SJCRH30 (cell line): Measurements from ENCODE around the gene COL25A1. TPM values are rescaled to one million over a fixed set of nuclear protein-coding genes. Genes with fewer than 3 reads are reported as not detected.

Experiments used
- DNase-seq, 2 experiments: peaks; one replicate each; pipeline ENCODE4 v3.0.0-alpha.2; 2015 to 2020
- H3K27ac ChIP-seq: fragments of 250-450 bp; sonication (Bioruptor Pico); 2 replicates; pipeline ENCODE4 v1.5.1; 2020; ENCODE audit warnings: mild to moderate bottlenecking, moderate library complexity
- H3K27me3 ChIP-seq: fragments of 250-450 bp; sonication (Bioruptor Pico); 2 replicates; pipeline ENCODE4 v1.5.1; 2020; ENCODE audit warnings: mild to moderate bottlenecking, moderate library complexity
- H3K36me3 ChIP-seq: fragments of 250-450 bp; sonication (Bioruptor Pico); 2 replicates; pipeline ENCODE4 v1.5.1; 2020; ENCODE audit warnings: mild to moderate bottlenecking, moderate library complexity
- H3K4me1 ChIP-seq: fragments of 250-450 bp; sonication (Bioruptor Pico); 2 replicates; pipeline ENCODE4 v1.5.1; 2020; ENCODE audit warnings: mild to moderate bottlenecking, moderate library complexity
- H3K4me3 ChIP-seq: fragments of 250-450 bp; sonication (Bioruptor Pico); 2 replicates; pipeline ENCODE4 v1.5.1; 2020; ENCODE audit warnings: mild to moderate bottlenecking, moderate library complexity
- H3K9me3 ChIP-seq: fragments of 250-450 bp; sonication (Bioruptor Pico); replicated peaks from 2 replicates; pipeline ENCODE4 v1.5.1; 2020; ENCODE audit warnings: mild to moderate bottlenecking, moderate library complexity
- total RNA-seq: library from RNA; depleted of rRNA; stranded (reverse); fragments of >200 nt; shearing (Covaris generic); gene quantifications from 2 replicates; pipeline ENCODE4 v1.2.3, GENCODE V29; 2014; rRNA removed

The COL25A1 gene
- total RNA-seq, 1 experiment from 2014 or later = 13.2 TPM

DNA sequence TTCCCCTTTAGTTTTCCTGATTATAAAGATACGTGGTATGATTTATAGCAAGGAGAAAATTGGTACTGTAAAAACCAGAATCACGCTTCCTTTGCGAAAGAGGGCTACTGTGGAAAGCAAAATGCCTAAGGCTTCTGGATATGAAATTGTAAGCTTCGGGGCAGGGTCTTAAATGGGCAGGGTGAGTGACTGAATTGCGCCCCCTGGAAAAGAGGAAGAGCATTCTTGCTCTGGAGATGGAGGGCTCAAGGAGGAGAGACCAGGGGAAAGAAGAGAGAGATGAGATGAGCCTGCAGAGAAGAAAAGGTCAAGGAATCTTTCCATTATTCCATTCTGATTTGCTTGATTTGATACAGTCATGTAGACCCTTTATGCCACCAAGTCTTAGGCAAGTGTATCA is 526.5 kb downstream of the COL25A1 start:
- H3K4me1 ChIP-seq = no peaks in the 10 kb centered on the region

DNA sequence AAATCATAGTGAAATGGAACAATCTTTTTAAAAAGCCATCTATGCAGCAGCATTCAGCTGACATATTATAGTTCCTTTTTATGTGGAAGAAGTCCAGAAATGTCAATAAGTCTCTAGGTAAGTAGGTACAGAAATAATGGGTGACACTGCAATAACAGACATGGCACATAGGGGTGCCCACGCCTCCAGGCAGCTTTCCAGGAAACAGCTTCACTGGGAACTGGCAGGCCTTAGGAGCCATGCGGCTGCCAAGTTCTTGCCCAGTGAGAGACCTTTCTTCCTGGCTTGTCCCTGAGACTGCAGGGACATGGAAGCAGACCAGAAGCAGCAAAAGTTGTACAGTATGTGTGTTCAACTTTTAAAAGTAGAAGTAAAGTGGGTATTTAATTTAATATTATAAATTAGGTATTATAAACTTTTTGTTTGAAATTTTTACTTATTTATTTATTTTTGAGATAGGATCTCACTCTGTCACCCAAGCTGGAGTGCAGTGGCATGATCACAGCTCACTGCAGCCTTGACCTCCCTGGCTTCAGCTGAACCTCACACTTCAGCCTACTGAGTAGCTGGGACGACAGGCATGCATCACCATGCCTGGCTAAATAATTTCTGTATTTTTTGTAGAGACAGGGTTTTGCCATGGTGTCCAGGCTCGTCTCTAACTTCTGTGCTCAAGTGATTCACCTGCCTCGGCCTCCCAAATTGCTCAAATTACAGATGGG is 527.5 kb downstream of the COL25A1 start:
- Histone ChIP-seq H3K27me3 (no peaks in the 10 kb centered on the region), H3K4me3 (no peak overlapping the region), H3K4me1 (no peaks in the 10 kb centered on the region), H3K27ac (no peak overlapping the region), H3K36me3 (no peaks in the 10 kb centered on the region), H3K9me3 (no peaks in the 10 kb centered on the region)
- no peak for DNase-seq

More for the DNA sequence above, 526.5 kb downstream of the COL25A1 start:
- no peak for DNase-seq
- H3K4me3 ChIP-seq = no peak overlapping the region
- no peak overlapping the region for H3K27ac ChIP-seq
- no peaks in the 10 kb centered on the region for H3K27me3 ChIP-seq
- H3K9me3 ChIP-seq = no peaks in the 10 kb centered on the region
- H3K36me3 ChIP-seq = no peaks in the 10 kb centered on the region

DNA sequence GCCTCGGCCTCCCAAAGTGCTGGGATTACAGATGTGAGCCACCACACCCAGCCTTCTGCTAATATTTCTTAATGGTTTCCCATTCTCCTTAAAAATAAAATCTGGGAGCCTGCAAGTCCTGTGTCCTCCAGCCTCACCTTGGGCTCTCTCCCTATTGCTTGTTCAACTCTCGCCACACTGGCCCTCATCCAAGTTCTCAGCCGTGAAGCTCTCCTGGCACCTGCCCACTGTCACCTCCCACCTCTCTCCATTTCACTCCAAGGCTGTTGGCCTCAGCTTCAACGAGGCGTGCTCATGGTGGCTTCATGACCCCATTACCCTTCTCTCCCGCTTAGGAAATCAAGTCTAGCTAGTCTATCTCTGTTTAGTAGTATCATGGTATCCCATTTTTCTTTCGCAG is 530.1 kb downstream of the COL25A1 start:
- Histone ChIP-seq H3K9me3 (no peaks in the 10 kb centered on the region), H3K27ac (no peak overlapping the region), H3K4me1 (no peaks in the 10 kb centered on the region), H3K27me3 (no peaks in the 10 kb centered on the region), H3K36me3 (no peaks in the 10 kb centered on the region), H3K4me3 (no peak overlapping the region)
- no peak for DNase-seq

DNA sequence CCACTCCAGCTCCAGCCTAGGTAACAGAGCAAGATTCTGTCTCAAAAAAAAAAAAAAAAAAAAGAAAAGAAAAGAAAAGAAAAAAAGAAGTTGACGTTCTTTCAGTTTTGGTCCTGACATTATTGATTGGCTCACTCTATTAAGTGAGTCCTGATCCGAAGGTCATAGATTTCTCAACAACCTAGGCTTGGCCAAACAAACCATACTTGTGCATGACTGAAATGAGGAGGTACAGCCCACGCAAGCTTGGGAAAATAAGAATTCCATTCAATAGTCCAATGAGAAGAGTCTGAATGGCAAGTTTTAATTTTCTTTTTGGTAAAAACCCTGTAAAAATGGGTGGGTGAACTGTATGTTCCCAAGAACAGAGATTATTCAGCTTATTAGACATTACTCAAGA is 536.4 kb downstream of the COL25A1 start:
- H3K4me1 ChIP-seq = no peaks in the 10 kb centered on the region
- no peaks in the 10 kb centered on the region for H3K9me3 ChIP-seq
- DNase-seq = no peak
- no peak overlapping the region for H3K4me3 ChIP-seq
- no peaks in the 10 kb centered on the region for H3K36me3 ChIP-seq
- H3K27ac ChIP-seq = no peak overlapping the region
- H3K27me3 ChIP-seq = no peaks in the 10 kb centered on the region

DNA sequence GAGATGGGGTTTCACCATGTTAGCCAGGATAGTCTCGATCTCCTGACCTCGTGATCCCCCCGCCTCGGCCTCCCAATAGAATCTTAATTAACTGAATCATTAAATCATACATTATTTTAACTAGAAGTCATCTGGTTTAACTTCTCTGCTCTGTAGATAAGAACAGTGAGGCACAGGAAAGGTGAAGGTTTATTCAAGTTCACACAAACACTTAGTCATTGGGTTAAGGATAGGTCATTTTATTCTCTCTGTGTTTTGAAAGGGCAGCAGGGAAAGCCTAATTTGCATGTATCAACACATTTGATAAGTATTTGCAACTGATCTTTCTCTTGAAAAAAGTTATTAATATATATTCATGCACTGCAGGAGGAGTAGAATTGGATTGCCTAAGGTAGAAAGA is 538.5 kb downstream of the COL25A1 start:
- Histone ChIP-seq H3K4me1 (no peaks in the 10 kb centered on the region), H3K27ac (no peak overlapping the region), H3K27me3 (no peaks in the 10 kb centered on the region), H3K36me3 (no peaks in the 10 kb centered on the region), H3K4me3 (no peak overlapping the region), H3K9me3 (no peaks in the 10 kb centered on the region)
- DNase-seq = no peak

DNA sequence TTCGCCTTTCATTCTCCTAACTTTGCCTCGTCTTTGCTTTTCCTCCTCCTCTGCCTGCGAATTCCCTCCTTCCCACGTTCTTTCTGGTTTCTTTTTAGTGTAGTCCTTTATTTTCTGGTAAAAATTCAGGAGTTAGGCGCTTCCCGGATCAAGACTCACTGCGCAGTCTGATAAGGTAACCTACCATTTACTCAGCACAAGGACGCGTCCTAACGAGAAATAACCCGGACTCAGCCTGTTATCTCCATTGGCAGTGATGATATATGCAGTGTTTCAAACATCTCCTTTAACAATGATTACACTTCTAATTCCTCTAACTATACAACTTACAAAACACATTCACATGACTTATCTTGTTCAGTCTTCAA is 539.2 kb downstream of the COL25A1 start:
- Histone ChIP-seq H3K27ac (no peak overlapping the region), H3K27me3 (no peaks in the 10 kb centered on the region), H3K36me3 (no peaks in the 10 kb centered on the region), H3K4me1 (no peaks in the 10 kb centered on the region), H3K9me3 (no peaks in the 10 kb centered on the region), H3K4me3 (no peak overlapping the region; the same call in 1 of the 2 replicates)
- DNase-seq = no peak

GRCh38 chr4:108762559-108763225 is 539.8 kb downstream of the COL25A1 start, which contains the start of gene ETNPPL:
Gene ETNPPL, minus strand, starts transcription at chr4:108763053. Its CDS starts 155 bp downstream, at chr4:108762898.
- no peaks in the 10 kb centered on the region for H3K27me3 ChIP-seq
- H3K36me3 ChIP-seq = no peaks in the 10 kb centered on the region
- H3K9me3 ChIP-seq = no peaks in the 10 kb centered on the region
- H3K4me1 ChIP-seq = no peaks in the 10 kb centered on the region
- DNase-seq = peak; percentile 9 to 28
- no peak within 1 kb of the TSS for H3K27ac ChIP-seq
- H3K4me3 ChIP-seq = peak within 1 kb of the TSS; percentile 41

Other genes with a start within 250 kb of the COL25A1 start
- gene SEC24B, start 131.2 kb upstream of the COL25A1 start, total RNA-seq = 31.0 and 32.3 TPM in 2 replicates